ENCODE data around the gene ANKRD9. TPM values are rescaled to one million over a fixed set of nuclear protein-coding genes. Genes with fewer than 3 reads are reported as not detected.
"Not testable (repeated sequence)": the region's sequence is repeated elsewhere in the genome, so short reads cannot be mapped to it uniquely, and the experiment has no call there.

ANKRD9 gene
- total RNA-seq, 1 donor from 2014 or later = 24.2 TPM

- no peak for DNase-seq
These were observed 29.3 kb upstream of the ANKRD9 start for GRCh38 chr14:102538602-102539543.

DNA sequence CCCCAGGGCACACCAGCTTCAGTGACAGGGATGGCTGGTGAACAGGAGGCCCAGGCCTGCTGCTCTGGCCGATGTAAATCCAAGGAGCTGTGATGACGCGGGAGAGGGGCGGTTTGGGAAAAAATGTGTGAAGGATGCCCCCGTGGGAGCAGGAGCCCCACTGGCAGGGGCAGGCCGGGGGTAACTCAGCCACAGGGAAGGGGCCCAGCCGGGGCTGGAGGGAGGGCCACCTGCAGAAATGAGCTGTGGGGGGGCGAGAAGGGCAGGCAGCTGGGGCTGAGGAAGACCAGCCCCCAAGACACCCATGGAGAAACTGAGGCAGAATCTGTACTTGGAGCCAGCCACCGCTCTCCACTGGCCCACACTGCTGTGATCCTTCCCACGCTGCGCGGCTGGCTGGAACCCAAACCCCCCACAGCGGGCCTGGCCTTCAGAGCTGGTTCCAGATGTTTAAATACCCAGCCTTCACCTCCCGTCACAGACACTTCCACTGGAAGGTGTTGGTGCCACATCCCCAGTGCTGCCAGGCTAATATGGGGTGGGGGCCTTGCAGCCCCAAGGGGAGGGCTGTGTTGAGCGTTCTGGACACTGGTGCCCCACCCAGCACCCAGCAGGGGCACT lies 28.5 kb upstream of the ANKRD9 start:
- DNase-seq = no peak

- DNase-seq = no peak
These were observed 22.7 kb upstream of the ANKRD9 start for GRCh38 chr14:102532204-102532658.

DNA sequence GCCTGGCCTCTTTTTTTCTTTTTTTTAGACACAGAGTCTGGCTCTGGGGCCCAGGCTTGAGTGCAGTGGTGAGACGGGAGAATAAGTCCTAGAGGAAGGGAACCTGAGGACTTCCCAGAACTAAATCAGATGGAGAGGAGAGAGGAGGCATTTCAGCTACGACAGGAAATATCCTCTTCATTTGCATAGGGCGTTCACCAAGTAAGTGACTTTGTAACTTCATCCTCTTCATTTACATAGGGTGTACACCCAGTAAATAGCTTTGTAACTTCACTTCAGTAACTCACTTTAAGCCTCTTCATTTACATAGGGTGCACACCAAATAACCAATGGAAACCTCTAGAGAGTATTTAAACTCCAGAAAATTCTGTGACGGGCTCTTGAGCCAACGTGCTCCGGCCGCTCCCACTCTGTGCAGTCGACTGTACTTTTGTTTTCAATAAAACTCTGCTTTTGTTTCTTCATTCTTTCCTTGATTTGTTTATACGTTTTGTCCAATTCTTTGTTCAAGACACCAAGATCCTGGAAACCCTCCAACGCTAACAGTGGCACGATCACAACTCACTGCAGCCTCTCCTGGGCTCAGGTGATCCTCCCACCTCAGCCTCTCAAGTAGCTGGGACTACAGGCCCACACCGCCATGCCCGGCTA lies 21.4 kb upstream of the ANKRD9 start:
- no peak for DNase-seq

DNA sequence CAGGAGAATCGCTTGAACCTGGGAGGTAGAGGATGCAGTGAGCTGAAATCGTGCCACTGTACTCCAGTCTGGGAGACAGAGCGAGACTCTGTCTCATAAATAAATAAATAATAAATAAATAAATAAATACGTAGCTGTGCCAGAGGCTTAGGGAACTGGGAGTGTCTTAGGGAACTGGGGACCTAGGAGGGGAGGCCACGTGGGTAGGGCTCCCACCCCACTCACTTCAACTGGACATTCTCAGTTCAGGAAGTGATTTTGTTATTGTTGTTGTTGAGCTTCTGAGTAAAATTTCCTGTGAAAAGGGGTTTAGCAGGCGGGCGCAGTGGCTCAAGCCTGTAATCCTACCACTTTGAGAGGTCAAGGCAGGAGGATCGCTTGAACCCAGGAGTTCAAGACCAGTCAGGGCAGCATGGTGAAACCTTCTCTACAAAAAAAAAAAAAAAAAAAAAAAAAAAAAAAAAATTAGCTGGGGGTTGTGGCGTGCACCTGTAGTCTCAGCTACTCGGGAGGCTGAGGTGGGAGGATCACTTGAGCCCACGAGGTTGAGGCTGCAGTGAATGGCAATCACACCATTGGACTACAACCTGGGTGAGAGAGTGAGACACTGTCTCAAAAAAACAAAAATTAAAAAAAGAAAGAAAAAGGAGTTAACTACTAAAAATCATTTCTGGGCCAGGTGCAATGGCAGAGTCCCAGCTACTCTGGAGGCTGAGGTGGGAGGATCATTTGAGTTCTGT lies 19.0 kb upstream of the ANKRD9 start:
- peak; percentile 61 for DNase-seq

DNA sequence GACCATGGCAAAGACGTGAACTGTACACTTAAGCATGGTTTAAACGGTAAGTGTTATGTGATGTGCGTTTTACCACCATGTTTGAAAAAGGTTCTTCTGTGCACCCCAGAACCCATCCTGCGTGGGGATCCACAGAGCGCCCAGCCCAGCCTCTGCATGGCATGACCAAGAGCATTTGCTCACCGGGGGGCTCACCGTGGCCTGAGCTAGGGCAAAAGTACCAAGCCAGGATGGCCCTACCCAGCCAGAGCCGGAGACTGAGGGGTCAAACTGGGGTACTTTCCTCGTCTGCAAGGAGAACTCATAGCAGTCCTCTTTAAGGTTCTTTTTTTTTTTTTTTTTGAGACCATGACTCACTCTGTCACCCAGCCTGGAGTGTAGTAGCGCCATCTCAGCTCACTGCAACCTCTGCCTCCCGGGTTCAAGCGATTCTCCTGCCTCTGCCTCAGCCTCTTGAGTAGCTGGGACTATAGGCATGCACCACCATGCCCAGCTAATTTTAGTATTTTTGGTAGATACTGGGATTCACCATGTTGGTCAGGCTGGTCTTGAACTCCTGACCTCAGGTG lies 16.4 kb upstream of the ANKRD9 start:
- no peak for DNase-seq

DNA sequence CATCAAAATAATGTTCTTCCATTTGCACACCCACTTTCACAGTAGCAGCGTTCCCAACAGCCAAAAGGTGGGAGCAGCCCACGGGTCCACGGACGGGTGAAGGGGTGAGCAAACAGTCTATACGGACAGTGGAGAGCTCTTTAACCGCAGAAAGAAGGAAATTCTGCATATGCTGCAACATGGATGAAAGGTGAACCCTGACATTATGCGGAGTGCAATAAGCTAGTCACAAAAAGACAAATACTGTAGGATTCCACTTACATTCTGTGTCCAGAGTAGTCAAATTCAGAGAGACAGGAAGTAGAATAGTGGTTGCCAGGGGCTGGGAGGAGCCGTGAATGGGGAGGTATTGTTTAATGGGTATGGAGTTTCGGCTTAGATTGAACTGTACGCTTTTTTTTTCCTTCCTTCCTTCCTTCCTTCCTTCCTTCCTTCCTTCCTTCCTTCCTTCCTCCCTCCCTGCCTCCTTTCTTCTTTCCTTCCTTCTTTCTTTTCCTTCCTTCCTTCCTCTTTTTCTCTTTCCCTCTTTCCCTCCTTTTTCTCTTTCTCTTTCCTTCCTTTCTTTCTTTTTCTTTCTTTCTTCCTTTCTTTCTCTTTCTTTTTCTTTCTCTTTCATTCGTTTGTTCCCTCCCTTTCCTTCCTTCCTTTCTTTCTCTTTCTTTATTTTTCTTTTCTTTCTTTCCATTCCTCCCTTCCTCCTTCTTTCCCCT lies 15.8 kb upstream of the ANKRD9 start:
- DNase-seq = peak; percentile 66

GRCh38 chr14:102524451-102525218 lies 15.1 kb upstream of the ANKRD9 start:
- DNase-seq = peak; percentile 99

DNA sequence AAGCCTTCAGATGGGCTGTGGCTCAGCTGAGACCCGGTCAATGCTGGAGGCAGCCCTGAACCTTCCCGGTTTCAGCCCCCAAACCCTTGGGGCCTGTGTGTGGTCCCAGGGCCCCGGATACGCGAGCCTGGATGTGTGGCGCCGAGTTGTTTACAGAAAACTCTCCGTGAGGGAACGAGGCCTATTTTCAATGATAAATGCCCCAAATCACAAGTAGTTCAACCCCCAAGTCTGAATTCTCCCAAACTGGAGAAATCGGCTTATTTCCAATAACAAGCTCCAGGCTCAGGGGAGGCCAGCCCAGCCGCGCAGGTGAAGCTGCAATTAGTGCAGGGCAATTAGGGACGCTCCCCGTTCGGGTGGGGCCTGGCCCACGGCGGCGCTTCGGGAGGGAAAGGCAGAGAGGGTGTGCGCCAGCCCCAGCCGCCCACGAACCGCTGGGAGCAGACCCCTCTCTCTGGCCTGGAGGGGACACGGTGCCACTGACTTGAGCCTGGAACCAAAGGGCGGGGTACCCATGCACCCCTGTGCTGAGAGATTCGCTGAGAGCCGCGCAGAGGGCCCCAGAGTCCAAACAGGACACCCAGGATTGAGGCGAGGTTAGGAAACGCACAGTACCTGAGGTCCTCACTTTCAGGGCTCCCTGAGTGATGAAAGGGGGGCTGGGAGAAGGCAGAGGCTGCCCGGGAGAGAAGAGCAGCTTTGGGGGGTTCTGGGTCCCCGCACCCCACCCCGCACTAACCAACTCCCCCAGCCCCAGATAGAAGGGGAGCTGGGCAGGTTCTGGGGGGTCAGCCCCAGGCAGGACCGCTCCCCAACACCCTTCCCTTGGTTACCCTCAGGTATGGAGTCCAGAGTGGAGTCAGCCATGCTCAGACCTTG lies 14.2 kb upstream of the ANKRD9 start:
- no peak for DNase-seq

- DNase-seq = no peak
These were observed 13.6 kb upstream of the ANKRD9 start for GRCh38 chr14:102523200-102523568.

DNA sequence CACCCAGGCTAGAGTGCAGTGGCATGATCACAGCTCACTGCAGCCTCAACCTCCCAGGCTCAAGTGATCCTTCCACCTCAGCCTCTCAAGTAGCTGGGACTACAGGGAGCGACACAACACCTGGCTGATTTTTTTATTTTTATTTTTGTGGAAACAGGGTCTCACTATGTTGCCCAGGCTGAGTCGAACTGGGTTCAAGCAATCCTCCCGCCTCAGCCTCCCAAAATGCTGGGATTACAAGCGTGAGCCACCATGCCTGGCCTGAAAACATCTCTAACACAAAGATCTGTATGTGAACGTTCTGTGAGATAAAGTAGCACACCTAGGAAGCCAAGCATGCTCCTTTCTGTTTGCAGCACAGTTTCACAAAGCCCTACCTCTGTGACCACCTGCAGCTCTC lies 10.1 kb upstream of the ANKRD9 start:
- DNase-seq = not testable (repeated sequence)

DNA sequence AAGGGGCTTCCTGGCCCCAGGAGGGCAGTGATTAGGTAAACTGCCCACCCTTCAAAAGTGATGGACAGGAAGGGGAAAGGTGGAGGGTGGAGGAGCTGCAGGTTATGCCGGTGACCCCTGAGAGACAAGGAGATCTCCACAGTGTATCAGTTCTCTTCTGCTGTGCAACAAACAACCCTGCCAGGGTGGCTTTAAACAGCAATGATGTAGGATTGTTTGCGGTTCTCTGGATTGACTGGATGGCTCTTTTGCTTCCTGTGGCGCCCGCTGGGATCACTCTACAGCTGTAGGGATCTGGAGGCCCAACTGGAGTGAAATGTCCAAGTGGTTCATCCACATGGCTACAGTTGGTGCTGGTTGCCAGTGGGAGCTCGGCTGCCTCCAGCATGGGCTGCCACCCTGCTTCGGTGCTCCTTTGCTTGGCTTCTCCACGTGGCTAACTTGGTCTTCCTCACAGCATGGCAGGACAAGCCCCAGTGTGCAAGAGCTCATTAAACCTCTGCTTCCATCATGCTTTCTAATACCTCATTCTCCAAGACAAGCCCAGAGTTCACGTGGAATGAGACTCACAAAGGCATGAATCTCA lies 8.6 kb upstream of the ANKRD9 start:
- no peak for DNase-seq

DNA sequence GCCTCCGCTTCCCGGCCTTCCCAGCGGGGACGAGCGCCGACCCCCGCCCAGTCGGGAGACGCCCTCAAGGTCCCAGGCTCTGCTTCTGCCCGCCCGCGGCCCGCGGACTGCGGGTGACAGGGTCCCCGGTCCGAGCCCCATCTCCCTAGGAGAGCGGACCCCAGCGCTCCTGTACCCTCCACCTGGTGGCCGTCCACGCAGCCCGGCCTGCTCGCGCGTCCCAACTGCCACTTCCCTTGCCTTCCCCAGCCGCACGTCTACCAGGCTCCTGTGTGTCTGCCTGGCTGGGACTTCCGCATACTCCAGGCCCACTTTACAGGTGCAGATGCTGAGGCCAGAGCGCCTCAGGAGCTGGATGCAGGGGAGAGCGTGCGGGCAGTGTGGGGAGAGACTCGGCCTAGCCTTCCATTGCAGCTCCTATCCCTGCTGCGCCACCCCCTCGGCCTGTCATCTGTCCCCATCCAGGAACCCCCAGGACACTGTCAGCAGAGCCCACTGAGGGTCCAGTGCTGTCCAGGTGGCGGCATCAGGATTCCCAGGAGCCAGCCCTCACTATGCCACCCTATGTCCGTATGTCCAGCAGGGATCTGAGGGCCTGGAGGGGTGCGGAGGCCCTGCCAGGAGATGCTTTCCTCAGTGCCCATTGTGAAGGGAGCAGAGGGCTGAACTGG lies 8.0 kb upstream of the ANKRD9 start:
- no peak for DNase-seq

DNA sequence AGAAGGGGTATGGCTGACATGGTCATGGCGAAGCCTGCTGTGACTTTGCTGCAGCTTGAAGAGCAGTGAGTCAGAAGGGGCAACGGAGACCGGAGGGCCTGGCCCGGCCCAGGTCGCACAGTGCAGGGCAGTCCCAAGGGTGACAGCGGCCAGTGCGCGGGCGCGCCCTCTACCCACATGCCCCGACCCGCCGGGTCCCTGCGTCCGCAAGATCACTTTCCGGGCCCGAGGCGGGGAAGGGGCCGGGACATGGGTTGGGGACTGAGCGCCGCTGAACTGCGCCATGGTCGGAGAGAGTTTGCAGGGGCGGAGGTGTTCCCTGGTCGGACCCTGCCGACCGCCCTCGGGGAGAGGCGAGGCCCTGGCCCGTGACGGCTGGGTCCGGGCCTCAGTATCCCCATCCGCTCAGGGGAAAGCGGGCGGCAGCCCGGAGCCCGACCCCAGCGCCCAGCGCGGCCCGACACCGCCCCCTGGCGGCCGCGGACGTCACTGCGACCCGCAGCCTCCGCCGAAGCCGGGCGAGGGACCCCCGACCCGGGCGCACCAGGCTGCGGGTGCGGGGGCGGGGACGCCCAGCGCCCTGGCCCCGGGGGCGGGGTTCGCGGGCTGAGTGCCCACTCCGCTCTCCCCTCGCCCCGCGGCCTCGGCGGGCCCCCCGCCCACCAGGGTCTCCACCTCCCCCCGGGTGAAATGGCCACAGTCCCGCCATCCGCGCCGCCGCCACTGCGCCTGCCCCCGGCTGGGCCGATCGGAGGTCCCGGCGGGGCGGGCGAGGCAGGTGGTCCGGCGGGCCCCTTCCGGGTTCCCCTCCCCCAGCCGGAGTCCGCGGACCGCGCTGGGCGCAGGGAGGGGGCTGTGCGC lies 7.2 kb upstream of the ANKRD9 start:
- peak; percentile 48 for DNase-seq

DNA sequence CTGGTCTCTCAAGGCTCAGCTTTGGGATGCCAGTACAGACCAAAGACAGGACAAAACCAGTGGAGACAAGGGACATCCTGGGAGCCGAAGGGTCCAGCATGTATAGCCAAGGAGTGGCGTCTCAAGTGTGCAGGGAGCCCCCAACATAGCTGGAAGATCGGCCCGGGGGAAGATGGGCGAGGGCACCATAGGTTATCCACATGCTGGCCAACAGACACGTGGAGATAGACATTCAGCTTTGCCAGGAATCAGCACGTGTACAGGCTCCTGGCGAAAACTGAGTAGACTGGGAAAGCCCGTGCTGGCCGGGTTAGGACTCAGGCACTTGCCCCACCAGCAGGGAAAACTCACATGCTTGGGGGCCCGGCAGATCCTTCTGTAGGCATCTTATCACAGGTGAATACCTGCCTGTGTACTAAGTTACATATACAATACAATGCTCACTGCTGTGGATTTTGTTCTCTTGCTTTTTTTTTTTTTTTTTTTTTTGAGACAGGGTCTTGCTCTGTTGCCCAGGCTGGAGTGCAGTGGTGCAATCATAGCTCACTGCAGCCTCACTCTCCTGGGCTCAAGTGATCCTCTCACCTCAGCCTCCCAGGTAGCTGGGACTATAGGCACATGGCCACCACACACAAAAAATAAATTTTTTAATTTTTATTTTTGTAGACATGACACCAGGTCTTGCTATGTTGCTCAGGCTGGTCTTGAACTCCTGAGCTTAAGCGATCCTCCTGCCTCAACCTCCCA lies 5.6 kb upstream of the ANKRD9 start:
- DNase-seq = no peak

DNA sequence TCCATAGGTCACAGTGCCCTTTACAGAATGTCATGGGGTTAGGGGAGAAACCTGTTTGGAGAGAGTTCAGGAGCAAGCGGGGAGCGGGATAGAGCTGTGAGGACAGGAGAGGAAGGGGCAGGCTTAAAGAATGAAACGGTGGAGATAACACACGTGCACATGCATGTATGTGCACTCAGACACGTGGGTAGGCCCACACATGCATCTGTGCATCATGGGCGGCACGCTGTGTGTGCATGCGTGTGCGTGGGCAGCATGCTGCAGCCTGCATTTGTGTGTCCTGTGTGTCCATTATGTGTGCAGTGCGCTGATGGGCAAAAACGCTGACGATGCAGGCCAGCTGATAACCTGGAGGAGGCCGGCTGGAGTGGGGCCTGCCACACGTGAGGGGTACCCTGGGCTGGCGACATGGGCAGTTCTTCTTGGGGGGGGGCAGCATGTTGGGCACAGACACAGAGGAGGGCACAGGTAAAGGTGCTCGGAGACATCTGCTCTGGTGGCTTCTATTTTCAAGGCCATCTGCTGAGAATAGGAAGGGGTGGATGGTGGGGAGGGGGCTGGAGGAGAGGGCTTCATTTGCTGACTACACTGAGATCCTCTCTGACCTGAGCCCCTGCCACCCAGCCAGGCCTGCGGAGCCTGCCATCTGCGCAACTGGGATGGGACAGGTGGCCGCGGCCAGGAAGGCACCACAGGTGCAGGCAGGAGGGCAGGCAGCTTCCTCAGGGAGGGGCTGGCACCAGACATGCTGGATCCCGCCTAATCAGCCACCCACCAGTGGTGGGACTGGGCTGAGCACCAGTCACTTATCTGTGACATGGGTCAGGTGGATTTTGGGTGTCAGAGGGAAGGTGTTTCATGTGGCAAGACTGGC lies 4.6 kb upstream of the ANKRD9 start:
- DNase-seq = no peak
